ENCODE results near the gene PCNT.

Gene PCNT

DNA sequence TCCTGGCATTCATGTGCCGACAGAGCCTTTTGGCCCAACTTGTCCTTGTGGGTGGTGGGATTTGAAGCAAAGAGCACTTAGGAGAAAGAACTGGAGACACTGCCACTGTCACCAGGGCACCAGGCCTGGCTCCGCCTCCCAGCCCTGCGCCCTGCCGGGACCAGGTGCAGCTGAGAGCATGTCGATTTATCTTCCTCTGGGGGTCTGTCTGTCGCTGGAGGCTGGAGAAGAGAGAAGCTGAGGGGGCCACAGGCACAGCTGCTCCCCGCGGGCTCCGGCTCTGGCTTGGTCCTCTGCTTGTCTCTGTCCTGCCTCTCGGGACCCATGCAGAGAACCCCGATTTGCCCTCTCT is 28.2 kb downstream of the PCNT start:
- TF ChIP-seq, protein P1, sequence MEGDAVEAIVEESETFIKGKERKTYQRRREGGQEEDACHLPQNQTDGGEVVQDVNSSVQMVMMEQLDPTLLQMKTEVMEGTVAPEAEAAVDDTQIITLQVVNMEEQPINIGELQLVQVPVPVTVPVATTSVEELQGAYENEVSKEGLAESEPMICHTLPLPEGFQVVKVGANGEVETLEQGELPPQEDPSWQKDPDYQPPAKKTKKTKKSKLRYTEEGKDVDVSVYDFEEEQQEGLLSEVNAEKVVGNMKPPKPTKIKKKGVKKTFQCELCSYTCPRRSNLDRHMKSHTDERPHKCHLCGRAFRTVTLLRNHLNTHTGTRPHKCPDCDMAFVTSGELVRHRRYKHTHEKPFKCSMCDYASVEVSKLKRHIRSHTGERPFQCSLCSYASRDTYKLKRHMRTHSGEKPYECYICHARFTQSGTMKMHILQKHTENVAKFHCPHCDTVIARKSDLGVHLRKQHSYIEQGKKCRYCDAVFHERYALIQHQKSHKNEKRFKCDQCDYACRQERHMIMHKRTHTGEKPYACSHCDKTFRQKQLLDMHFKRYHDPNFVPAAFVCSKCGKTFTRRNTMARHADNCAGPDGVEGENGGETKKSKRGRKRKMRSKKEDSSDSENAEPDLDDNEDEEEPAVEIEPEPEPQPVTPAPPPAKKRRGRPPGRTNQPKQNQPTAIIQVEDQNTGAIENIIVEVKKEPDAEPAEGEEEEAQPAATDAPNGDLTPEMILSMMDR (IDR thresholded peaks at IDR 0.05; ENCODE audit: control insufficient read depth, insufficient read depth, low read depth, low read length, missing control alignments) = no peak
- DNase-seq (ENCODE audit: low read depth) = no peak
- no peak overlapping the region for H3K4me3 ChIP-seq (ENCODE audit: control insufficient read depth, low read depth, low read length)

DNA sequence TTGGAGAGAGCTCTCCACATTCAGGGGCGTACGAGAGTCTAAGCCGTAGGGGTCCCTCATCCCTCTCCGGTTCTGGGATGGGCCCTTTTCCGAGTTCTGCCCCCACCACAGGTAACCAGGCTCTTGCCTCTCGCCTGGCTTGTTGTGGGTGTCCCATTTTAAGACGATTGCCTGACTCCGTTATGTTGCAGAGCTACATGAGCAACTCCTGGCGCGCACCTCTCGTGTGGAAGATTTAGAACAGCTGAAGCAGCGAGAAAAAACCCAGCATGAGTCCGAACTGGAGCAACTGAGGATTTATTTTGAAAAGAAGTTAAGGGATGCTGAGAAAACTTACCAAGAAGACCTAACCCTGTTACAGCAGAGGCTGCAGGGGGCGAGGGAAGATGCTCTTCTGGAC is 29.0 kb downstream of the PCNT start:
- no peak overlapping the region for H3K4me3 ChIP-seq (ENCODE audit: control insufficient read depth, low read depth, low read length)
- TF ChIP-seq, protein P1 (IDR thresholded peaks at IDR 0.05; ENCODE audit: control insufficient read depth, insufficient read depth, low read depth, low read length, missing control alignments) = no peak
- no peak for DNase-seq (ENCODE audit: low read depth)

GRCh38 chr21:46354046-46354445 is 30.1 kb downstream of the PCNT start:
- DNase-seq (ENCODE audit: low read depth) = no peak
- TF ChIP-seq, protein P1 (IDR thresholded peaks at IDR 0.05; ENCODE audit: control insufficient read depth, insufficient read depth, low read depth, low read length, missing control alignments) = no peak
- H3K4me3 ChIP-seq (ENCODE audit: control insufficient read depth, low read depth, low read length) = no peak overlapping the region

DNA sequence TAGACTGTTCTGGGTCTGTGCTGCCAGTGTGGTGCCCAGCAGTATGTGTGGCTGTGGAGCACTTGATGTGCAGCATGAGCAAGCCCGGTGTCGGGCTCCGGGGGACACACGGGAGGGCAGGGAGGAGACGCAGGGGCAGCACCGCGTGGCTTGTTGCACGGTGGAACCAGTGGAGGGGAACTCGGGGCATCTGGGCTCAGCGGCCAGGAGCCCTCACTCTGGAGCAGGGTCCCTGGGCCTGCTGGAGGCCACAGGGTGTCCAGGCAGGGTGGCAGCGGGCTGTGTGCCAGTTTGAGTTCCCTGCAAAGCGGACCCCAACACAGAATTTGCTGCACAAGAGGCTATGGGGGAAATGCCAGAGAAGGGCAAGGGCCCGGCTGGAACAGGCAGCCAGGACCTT is 30.6 kb downstream of the PCNT start:
- no peak for DNase-seq (ENCODE audit: low read depth)
- TF ChIP-seq, protein P1 (IDR thresholded peaks at IDR 0.05; ENCODE audit: control insufficient read depth, insufficient read depth, low read depth, low read length, missing control alignments) = no peak
- no peak overlapping the region for H3K4me3 ChIP-seq (ENCODE audit: control insufficient read depth, low read depth, low read length)

GRCh38 chr21:46355161-46356004 is 31.4 kb downstream of the PCNT start:
- H3K4me3 ChIP-seq (ENCODE audit: control insufficient read depth, low read depth, low read length) = no peak overlapping the region
- TF ChIP-seq, protein P1 (IDR thresholded peaks at IDR 0.05; ENCODE audit: control insufficient read depth, insufficient read depth, low read depth, low read length, missing control alignments) = no peak
- no peak for DNase-seq (ENCODE audit: low read depth)

DNA sequence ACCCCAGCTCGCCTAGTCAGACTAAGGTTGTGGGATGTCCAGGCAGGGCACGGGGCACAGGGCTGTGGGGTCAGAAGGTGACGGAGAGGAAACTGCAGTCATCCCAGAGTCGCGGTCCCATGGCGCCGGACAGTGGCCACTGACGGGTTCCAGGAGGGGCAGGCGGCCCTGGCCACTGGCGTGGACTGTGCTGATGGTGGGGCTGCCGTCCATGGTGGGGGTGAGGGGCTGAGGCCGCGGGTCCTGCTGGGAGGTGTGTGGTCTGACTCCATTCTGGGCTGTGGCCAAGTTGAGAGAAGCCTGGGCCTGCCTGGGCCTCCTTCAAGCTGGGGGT is 32.0 kb downstream of the PCNT start:
- TF ChIP-seq, protein P1 (IDR thresholded peaks at IDR 0.05; ENCODE audit: control insufficient read depth, insufficient read depth, low read depth, low read length, missing control alignments) = no peak
- DNase-seq (ENCODE audit: low read depth) = no peak
- H3K4me3 ChIP-seq (ENCODE audit: control insufficient read depth, low read depth, low read length) = no peak overlapping the region

All from AG09309 (cell line).